HG03108 (cell line): ENCODE results near the gene NID1.
"Not testable (repeated sequence)": the region's sequence is repeated elsewhere in the genome, so short reads cannot be mapped to it uniquely, and the experiment has no call there.

Experiments
- ATAC-seq: cut with Tn5 transposase; IDR thresholded peaks from one replicate; pipeline ENCODE4 v1.9.1; 2021; ENCODE audit warnings: moderate library complexity; ENCODE audit not compliant: unreplicated experiment

The NID1 gene

DNA sequence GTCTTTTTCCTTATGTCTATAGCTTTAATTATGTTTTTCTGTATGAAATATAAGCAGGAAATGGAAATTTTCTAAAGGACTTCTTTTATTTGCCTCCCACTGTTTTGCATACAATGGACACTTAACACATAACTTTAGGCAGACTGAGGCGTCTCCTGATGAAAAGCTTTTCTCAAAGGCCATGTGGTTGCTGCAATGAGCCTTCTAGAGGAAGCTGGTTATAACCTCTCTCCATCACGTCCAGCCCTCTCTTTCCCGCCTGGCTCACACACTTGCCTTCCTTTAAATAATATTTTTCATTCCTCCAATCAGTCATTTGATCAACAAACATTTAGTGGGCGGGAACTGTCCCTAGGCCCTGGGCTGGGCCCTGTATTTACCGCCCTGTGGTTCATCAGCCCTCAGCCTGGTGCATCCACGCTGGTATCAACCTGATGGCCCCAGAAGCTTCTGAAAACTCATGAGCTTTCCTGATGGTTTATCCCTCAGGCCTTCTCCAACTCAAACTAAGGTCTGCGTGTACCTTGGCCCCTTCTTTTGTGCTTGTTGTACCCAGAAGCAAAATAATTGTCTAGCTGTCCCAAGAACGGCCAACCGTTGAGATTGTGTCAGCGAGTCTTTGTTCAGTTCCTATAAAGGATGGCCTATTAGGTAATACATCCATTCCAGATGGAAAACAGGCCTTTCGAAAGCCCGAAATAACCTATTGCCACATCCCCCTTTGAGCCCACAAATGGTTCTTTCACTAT lies 122.8 kb downstream of the NID1 start:
- no peak for ATAC-seq

DNA sequence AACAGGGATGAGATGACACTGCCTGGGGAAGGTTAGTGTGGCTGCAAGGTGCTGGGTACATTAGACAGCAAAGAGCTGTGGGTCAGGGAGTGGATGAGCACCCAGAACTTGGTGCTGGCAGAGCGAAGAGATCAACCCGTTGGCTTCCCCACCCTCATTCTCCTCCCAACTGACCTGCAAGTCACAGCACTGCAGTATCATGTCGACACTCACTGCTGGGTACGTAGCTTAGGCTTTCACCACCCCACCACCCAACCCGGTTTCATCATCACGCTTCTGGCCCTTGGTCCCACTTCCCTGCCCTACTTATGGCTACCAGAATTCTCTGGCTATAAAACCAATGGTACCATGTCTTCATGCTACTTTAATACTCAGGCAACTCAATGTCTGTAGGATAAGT lies 124.6 kb downstream of the NID1 start:
- no peak for ATAC-seq

DNA sequence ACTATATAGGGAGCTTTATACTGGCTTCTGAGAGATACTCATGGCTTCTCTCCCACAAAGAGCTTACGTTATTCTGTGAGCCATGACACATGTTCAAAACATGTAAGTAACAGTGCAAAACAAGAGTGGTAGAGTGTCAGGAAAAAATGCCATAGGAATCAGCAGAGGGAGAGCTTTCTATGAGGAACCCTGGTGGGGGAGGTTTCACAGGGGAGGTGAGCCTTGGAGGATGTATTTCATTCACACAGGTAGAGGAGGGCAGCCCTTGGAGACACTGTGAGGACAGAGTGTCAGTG lies 125.5 kb downstream of the NID1 start:
- no peak for ATAC-seq

DNA sequence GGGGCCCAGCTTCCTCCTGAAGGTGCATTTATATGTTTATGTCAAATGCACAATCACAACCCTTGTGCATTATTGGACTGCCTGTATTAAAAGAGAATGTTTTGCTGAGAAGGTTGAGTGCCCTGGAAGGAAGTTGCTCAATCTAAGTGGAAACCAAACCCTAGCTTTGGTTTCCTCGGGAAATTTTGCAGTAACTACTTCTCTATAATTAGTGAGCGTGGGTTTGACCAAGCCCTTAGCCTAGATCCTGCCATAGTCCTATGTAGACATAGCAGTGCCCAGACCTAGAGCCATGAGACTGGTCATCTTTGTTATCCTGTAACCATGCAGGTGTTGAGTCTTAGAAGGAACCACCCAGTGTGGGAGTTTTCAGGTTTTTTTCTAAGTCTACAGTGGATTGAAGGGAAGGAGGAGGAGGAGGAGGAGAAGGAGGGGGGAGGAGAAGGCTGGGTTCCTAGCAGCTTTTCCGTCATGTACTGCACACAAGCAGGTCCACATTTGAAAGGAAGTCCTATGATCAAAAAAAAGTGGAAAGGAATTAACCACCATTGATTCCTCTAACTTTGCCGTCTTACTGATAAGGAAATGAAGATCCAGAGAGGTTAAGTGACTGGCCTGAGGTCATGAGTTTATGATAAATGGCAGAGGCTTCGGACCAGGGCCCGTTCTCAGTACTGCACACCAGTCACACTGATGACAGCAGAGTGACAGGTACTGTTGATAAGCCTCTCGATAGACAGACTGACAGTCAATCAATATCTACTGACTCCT lies 126.0 kb downstream of the NID1 start:
- peak; percentile 70 for ATAC-seq

DNA sequence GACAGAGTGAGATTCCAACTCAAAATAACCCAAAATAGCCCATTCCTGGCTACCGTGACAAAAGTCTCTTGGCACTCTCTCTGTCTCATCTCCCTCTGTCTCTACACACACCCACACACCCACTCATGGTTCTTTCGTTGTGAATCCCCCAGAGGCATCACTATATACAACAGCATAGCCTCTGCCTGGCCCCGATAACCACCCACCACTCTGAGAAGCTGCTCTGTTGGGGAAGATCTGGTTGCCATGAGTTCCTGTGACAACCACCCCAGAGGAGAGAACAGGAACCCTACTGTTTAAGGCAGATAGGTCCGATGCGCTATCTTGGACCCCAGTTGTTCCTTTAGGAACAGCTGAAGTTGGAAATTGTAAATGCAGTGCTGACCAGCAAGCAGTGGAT lies 127.8 kb downstream of the NID1 start:
- ATAC-seq = no peak

DNA sequence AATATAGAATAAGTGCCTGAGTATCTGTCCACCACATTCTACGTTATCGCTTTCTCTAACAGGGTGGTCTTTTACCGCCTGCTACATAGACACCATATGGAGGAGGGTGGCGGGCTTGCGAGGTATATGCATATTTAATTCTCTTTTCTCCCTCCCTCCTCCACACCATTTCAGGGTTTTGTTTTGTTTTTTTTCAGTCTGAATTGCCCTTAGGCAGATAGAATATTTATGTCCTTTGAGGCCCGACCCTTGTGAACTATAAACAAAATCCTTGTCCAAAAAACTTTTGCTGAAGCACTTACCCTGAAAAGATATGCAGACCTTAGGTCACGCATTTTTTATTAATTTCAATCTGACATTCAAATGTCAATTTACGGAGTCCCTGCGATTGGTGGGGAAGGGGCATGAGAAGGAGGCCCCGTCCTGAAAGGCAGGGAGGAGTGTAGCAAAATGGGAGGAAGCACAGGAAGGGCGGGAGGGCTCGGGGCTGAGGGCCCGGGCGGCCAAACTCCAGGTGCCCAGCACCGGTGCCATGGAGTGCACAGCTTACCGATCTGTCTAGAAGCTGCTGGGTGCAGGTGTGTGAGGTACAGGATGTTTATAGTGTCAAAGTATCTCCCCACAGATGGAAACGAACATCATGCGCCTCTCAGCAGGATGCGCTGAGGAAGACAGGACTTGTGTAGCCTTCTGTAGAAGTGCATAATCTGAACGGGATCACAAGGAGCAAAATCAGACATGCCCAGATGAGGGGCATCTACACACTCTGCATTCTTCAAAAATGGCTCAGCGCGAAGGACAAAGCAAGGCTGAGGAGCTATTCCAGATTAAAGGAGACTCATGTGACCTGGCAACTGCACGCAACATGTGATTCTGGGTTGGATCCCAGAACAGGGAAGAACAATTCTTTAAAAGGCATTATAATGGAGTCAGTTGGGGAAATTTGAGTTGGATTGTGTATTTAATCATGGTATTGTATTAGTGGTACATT lies 129.4 kb downstream of the NID1 start:
- ATAC-seq = no peak

DNA sequence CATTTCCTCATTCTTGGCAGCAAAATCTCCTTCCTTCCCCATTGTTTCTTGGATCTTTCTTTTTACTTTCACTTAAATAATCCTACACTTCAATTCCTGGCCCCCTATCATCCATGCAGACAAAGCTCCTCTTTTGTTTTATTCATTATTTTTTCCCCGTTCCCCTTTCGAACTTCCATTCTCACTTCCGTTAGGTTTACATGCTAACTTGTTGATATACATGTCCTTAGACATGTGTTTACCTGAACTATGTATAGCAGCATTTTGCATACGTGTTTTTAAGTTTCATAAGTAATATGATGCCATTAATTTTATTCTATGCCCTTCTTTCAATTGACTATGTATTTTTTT lies 131.1 kb downstream of the NID1 start:
- no peak for ATAC-seq

DNA sequence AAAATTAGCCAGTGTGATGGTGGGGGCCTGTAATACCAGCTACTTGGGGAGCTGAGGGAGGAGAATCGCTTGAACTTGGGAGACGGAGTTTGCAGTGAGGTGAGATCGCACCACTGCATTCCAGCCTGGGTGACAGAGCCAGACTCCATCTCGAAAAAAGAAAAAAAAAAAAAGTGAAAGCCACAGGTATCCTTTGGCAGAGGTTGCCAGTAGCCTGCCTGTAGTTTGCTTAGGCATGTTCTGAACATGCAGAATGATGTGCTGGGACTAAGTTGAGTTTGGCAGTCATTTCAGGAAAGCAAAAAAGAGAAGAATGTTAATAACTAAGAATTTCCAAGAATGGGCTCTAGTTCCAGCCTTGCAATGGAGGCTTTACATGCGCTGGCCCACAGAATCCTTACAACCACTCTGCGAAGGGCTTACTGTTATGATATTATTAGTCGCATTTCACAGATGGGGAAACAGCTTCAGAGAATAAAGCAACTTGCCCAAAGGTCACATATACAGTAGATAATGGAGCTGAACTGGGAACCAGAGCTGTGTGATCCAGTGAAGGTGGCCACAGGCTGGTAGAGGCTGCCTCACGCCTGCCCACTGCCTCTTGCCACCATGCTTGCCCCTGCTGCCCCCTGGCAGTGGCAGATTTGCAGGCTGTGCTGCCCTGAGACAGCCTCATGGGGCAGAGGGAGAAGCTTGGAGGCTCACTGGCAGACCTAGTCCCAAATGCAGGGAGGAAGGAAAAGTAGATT lies 131.7 kb downstream of the NID1 start:
- ATAC-seq = no peak

DNA sequence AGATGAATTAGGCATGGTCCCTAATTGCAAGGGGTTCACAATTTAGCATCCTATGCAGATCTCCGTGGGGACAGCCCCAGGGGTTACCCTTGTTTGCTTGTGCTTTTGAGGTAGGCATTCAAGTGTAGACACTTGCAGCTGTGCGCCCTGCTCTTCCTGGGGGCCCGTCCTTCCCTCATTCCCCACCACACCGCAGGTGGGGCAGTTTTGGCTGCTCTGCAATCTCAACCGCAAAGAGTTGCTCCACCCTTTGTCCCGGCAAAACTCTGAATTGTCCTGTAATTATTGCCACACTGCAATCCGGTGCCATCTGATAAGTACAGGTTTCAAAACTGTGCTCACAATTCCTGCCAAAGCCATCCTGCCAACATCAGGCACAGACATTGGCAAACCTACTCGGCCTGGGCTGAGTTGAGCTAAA lies 132.8 kb downstream of the NID1 start:
- ATAC-seq = no peak

DNA sequence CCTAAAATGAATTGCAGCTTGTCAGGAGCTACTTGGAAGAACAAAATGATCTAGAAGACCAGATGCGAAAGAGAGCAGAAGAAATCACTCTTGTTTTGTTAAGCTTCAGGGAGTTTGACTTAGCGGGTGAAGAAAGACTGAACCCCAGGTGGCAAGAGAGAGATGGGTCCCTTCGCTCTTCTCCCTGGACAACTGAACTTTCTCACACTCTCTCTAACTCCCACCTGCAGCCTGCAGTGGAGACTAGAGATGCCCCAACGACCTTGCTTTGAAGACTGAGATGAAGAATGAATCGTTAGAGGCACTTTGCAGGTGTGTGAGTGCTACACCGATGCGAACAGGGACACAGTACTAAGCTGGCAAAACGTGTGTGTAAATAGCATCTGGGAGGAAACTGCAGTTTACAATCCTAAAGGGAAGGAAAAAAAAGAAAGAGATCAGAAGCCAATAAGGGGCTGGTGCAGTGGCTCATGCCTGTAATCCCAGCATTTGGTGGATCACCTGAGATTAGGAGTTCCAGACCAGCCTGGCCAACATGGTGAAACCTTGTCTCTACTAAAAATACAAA lies 133.6 kb downstream of the NID1 start:
- no peak for ATAC-seq

DNA sequence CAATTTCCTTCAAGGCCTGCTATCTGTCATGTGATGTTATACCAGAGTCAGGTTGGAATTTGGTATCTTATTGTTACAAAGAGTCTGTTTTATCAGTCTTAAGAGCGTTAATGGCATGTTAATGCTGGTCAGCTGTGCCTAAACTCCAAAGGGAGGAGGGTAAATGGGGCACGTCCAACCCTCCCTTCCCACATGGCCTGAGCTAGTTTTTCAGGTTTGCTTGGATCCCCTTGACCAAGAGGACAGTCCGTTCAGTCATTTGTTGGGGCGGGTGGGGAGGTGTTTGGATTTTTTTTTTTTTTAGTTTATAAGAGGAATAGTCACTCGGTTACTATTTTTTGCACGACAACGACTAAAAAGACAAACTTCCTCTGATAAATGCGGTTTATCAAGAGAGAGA lies 134.3 kb downstream of the NID1 start:
- no peak for ATAC-seq

DNA sequence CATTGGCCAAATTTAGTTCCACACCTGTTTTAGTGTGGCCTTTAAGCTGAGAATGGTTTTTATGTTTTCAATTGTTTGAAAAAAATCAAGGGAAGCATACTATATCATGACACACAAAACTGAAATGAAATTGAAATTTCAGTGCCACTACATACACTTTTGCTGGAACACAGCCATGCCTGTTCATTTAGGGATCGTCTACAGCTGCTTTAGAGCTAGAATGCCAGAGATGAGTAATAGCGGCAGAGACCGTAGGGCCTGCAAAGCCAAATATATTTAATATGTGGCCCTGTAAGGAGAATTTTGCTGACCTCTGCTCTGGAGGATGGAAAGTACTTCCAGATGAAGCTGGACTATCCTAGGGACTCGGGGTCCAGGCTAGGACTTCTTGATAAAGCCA lies 135.7 kb downstream of the NID1 start:
- no peak for ATAC-seq

DNA sequence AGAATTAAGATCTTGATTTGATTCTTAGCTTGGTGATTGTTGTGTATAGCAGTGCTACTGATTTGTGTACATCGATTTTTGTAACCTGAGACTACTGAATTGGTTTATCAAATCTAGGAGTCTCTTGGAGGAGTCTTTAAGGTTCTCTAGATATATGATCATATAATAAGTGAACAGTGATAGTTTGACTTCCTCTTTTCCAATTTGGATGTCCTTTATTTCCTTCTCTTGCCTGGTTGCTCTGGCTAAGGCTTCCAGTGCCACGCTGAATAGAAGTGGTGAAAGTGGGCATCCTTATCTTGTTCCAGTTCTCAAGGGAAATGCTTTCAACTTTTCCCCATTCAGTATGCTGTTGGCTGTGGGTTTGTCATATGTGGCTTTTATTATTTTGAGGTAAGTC lies 136.7 kb downstream of the NID1 start:
- no peak for ATAC-seq

DNA sequence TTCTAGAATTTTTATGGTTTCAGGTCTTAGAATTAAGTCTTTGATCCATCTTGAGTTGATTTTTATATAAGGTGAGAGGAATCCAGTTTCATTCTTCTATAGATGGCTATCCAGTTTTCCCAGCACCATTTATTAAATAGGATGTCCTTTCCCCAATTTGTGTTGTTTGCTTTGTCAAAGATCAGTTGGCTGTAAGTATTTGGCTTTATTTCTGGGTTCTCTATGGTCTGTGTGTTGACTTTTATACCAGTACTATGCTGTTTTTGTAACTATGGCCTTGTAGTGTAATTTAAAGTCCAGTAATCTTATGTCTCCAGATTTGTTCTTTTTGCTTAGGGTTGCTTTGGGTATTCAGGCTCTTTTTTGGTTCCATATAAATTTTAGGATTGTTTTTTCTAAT lies 137.3 kb downstream of the NID1 start:
- ATAC-seq = not testable (repeated sequence)
